HCT116 (cell line): ENCODE results near the gene IL12B.

Source experiments
- POLR2A ChIP-seq: IDR thresholded peaks from 2 replicates; pipeline ENCODE4 v1.7.0; 2011; ENCODE audit warnings: borderline replicate concordance; ENCODE audit not compliant: insufficient read depth, insufficient read length; ENCODE audit errors: extremely low read depth
- POLR2AphosphoS5 ChIP-seq: IDR thresholded peaks from 2 replicates; pipeline ENCODE4 v1.6.1; 2011; ENCODE audit warnings: mild to moderate bottlenecking, low read depth, low read length, moderate library complexity
- RAD21 ChIP-seq: IDR thresholded peaks from 2 replicates; pipeline ENCODE4 v1.6.1; 2012; ENCODE audit warnings: low read depth, mild to moderate bottlenecking
- SP1 ChIP-seq: IDR thresholded peaks from 2 replicates; pipeline ENCODE4 v1.6.1; 2012; ENCODE audit warnings: low read depth
- TCF7L2 ChIP-seq: IDR thresholded peaks from 2 replicates; pipeline ENCODE4 v1.7.0; 2011; ENCODE audit warnings: borderline replicate concordance, inconsistent platforms; ENCODE audit not compliant: insufficient read depth, insufficient read length; ENCODE audit errors: extremely low read depth
- YY1 ChIP-seq: IDR thresholded peaks from 2 replicates; pipeline ENCODE4 v1.6.1; 2011; ENCODE audit warnings: low read length, low read depth, moderate library complexity, mild to moderate bottlenecking; ENCODE audit not compliant: insufficient replicate concordance; ENCODE audit errors: extremely low read depth
- ZFX ChIP-seq: fragments of 450-650 bp; IDR thresholded peaks from 2 replicates; pipeline ENCODE4 v1.6.1; 2017
- ZNF274 ChIP-seq: fragments of 200-500 bp; sonication (Bioruptor generic); IDR thresholded peaks from 2 replicates; pipeline ENCODE4 v1.6.1; 2014; ENCODE audit warnings: mild to moderate bottlenecking, low read depth, low read length, inconsistent platforms
- TF ChIP-seq, protein P1 (sequence below): IDR thresholded peaks from 2 replicates; pipeline ENCODE4 v1.6.1; 2012
- TF ChIP-seq, protein P2 (sequence below), 3 experiments: fragments of 200-600 bp in 1 of 3; sonication (generic) in 1 of 3; IDR thresholded peaks in 2 of 3; conservative IDR thresholded peaks in 1 of 3; 2 replicates each; pipeline ENCODE4 v1.5.1; 2012 to 2017; ENCODE audit warnings: low read depth in 2 of 3, low read length in 2 of 3, antibody characterized with exemption in 1 of 3, borderline replicate concordance in 1 of 3, control low read depth in 1 of 3, mild to moderate bottlenecking in 1 of 3, mixed read lengths in 1 of 3, mixed run types in 1 of 3, moderate library complexity in 1 of 3; ENCODE audit not compliant: insufficient read depth in 1 of 3

DNA sequence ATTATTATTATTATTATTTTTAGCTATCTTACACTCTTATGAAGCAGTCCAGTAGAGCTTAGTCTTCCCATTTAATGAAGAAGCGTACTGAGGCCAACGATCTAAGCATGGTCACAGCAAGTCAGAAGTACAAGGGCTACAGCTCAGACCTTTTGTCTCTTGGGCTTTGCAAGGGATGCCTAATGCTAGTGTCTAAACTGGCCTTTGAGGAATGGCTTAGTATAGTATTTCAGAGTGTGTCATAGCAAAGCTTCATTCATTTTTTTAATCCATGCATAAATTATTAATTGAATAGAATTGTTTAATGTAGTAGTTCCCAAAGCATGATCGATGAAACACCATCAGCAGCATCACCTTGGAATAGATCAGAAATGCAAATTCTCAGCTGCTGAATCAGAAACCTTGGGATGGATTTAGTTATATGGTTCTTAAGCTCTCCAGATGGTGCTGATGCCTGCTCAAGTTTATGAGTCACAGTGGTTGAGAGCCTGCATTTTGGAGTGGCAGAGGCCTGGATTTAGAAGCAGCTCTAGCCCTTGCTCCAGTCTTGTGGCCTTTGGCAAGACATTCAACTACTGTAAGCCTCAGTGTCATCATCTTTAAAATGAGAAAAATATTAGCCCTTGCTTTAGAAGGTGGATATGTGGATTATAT lies 6.1 kb downstream of the IL12B start:
- TF ChIP-seq, protein P1, sequence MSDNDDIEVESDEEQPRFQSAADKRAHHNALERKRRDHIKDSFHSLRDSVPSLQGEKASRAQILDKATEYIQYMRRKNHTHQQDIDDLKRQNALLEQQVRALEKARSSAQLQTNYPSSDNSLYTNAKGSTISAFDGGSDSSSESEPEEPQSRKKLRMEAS: no peak
- TF ChIP-seq POLR2A: no peak
- TF ChIP-seq, protein P2, sequence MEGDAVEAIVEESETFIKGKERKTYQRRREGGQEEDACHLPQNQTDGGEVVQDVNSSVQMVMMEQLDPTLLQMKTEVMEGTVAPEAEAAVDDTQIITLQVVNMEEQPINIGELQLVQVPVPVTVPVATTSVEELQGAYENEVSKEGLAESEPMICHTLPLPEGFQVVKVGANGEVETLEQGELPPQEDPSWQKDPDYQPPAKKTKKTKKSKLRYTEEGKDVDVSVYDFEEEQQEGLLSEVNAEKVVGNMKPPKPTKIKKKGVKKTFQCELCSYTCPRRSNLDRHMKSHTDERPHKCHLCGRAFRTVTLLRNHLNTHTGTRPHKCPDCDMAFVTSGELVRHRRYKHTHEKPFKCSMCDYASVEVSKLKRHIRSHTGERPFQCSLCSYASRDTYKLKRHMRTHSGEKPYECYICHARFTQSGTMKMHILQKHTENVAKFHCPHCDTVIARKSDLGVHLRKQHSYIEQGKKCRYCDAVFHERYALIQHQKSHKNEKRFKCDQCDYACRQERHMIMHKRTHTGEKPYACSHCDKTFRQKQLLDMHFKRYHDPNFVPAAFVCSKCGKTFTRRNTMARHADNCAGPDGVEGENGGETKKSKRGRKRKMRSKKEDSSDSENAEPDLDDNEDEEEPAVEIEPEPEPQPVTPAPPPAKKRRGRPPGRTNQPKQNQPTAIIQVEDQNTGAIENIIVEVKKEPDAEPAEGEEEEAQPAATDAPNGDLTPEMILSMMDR (IDR thresholded peaks at IDR 0.05 in 2 of 3, conservative IDR thresholded peaks at IDR 0.05 in 1 of 3; ENCODE audit: borderline replicate concordance in 1 of 3, insufficient read depth in 1 of 3, low read depth in 2 of 3, low read length in 2 of 3): no peak
- TF ChIP-seq YY1: no peak
- no peak for TF ChIP-seq RAD21
- no peak for TF ChIP-seq SP1
- TF ChIP-seq TCF7L2: no peak
- no peak for TF ChIP-seq ZNF274
- TF ChIP-seq POLR2AphosphoS5: no peak
- TF ChIP-seq ZFX: no peak
